Measurements from ENCODE around the gene LAMTOR1.
"Not testable (repeated sequence)": the region's sequence is repeated elsewhere in the genome, so short reads cannot be mapped to it uniquely, and the experiment has no call there.

LAMTOR1 gene

GRCh38 chr11:72102946-72103753, at the start of gene LAMTOR1:
LAMTOR1 (minus strand) TSS chr11:72103297; CDS start chr11:72103224, 73 bp downstream.
- DNase-seq = peak; percentile 99

DNA sequence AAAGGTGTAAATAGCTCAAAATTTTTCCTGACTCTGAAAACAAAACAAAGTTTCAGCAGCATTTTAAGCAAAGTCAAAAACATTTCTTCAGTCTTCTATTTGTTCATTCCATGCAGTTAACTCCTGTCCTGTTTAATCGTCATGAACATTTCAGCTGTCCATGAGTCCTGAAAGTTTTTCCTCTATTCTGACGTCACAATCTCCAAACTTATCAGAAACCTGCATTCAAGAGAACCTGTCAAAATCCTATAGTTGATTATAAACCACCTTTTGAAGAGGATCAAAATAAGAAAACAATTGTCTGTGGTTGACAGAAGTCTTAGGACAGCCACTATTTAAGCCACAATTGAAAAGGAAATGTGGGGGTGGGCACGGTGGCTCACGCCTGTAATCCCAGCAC, 47.8 kb upstream of the LAMTOR1 start:
- no peak for DNase-seq

DNA sequence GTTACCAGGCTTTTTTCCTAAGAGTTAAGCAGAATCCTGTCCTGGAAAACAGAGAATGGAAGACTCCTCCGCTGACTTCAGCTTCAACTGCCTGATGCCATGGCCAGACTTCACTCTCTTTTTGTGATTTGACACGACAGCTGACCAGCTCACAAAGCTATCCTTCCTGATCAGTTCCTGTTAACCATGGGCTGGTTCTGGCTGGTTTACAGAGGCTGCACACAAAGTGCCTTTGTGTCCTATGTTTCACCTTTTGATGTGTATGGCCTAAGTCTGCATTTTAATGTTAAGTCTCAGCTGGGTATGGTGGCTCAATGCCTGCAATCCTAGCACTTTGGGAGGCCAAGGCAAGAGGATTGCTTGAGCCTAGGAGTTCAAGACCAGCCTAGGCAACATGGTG, 43.5 kb upstream of the LAMTOR1 start:
- no peak for DNase-seq

- no peak for DNase-seq
These were observed 41.9 kb upstream of the LAMTOR1 start for GRCh38 chr11:72144807-72145565.

DNA sequence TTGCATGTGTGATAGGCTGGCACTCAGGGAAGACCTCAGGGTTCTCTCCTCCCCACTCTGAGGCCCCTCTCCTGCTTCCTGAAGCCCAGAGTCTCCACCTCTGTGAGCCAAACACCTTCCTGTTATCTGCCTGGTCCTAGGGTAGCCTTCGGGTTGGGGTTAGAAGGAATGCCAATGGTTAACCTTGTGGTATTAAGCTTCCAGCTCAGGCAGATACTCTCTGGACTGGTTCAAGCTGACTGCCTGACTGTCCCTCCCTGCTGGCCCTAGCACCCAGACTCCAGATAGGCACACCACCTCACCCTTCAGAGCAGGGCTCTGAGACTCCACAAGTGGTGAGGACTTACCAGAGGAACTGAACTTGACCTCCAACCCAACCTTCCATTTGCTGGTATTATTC, 39.4 kb upstream of the LAMTOR1 start:
- not testable (repeated sequence) for DNase-seq

- not testable (repeated sequence) for DNase-seq
These were observed 39.0 kb upstream of the LAMTOR1 start for GRCh38 chr11:72142086-72142485.

- DNase-seq = no peak
These were observed 38.0 kb upstream of the LAMTOR1 start for GRCh38 chr11:72141066-72141465.

DNA sequence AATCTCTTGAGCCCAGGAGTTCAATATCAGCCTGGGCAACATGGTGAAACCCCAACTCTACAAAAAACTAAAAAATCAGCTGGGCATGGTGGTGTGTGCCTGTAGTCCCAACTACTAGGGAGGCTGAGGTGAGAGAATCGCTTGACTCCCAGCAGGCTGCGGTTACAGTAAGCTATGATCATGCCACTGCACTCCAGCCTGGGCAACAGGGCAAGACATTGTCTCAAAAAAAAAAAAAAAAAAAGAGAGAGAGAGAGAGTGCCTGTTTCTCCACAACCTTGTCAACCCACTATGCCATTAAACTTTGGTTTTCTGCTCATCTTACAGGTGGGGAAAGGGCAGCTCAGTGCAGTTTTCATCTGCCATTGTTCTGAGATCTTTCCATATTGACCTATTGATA, 37.6 kb upstream of the LAMTOR1 start:
- DNase-seq = no peak

GRCh38 chr11:72139500-72139899, 36.4 kb upstream of the LAMTOR1 start:
- DNase-seq = no peak

DNA sequence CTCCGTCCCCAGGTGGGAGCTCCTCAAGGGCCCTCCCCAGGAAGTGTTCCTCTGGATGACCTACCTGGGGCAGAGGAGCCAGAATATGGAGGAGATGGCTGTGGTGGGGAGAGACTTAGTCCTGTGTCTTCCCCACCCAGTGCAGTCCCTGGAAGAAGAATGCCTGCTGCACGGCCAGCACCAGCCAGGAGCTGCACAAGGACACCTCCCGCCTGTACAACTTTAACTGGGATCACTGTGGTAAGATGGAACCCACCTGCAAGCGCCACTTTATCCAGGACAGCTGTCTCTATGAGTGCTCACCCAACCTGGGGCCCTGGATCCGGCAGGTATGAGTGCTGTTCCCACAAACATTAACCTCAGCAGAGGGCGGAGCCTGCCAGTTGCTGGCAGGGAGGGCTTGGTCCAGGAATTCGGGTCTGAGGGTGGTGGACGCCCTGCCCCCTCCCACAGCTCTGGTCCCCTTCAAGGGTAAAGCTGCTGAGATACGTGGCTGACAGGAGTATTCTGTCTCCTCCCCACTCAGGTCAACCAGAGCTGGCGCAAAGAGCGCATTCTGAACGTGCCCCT, 35.8 kb upstream of the LAMTOR1 start:
- DNase-seq = no peak

- DNase-seq = peak; percentile 51
These were observed 33.7 kb upstream of the LAMTOR1 start for GRCh38 chr11:72136684-72137262.

- DNase-seq = no peak
These were observed 33.0 kb upstream of the LAMTOR1 start for GRCh38 chr11:72135891-72136683.

GRCh38 chr11:72135473-72135872, 32.4 kb upstream of the LAMTOR1 start, which contains the start of gene FOLR3:
FOLR3 (plus strand) TSS chr11:72135725; CDS start chr11:72135953, 228 bp downstream.
- peak; percentile 29 for DNase-seq

GRCh38 chr11:72132646-72133045, 29.5 kb upstream of the LAMTOR1 start:
- peak; percentile 58 for DNase-seq

DNA sequence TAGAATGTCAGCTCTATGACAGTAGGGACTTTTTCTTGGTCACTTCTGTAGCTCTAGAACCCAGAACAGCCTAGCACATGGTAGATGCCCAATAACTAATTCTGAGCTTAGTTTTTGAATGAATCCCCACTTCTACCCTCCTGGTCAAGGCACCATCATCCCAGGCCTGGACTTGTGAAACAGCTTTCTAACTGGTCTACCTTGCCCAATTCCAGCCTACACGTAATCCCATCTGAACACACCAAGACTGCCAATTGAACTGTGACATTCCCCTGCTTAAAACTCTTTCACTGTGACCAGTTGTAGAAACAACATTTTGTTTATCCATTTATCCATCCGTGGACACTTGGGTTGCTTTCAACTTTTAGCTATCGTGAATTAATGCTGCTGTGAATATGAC, 26.3 kb upstream of the LAMTOR1 start:
- no peak for DNase-seq

DNA sequence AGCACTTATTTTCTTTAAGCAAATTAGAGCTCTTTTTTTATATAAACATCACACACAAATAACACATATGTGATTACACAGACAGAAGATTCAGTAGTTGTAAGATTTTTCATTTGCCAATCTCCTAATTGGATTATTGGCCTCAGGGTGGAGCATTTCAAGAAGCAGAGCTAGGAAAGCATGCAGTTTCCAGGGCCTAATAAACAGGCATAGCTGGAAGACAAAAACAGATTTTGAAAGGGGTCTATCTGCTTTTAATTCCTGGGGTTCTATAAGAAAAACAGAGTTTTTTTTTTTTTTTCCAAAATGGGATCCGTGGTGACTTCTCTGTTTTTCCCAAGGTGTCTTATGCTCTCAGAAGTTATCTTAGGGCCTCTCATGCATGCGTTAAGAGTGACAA, 24.8 kb upstream of the LAMTOR1 start:
- DNase-seq = no peak

GRCh38 chr11:72125956-72126355, 22.9 kb upstream of the LAMTOR1 start:
- DNase-seq = no peak

DNA sequence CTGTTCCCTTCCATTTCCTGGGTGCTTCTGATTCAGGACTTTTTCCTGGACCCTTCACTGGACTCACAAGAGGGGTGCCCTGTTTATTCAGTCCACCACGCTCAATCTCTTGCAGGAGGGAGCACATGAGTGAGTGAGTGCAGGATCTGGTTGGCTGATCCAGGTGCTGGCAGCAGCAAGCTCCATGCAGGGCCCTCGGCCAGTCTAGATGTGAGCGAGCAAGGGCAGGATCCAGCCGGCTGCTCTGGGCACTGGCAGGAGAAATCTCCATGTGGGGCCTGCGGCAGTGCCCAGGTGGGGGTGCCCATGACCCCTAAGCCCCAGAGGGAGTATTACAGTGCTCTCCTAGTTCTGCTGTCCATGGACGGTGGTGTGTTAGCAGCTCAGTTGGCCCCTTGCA, 20.9 kb upstream of the LAMTOR1 start:
- DNase-seq = no peak

- no peak for DNase-seq
These were observed 20.1 kb upstream of the LAMTOR1 start for GRCh38 chr11:72123117-72123653.

DNA sequence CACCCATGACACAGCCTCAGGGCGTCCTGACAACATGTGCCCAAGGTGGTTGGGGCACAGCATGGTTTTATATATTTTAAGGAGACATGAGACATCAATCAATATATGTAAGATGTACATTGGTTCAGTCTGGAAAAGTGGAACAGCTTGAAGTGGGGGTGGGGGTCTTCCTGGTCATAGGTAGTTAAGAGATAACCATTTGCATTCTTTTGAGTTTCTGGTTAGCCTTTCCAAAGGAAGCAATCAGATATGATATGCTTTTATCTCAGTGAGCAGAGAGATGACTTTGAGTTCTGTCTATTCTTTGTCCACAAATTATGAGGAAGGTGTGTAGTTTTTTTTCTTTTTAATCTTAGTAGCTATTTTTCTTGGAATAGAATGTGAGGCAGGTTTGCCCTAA, 19.5 kb upstream of the LAMTOR1 start:
- no peak for DNase-seq

GRCh38 chr11:72120930-72121329, 17.8 kb upstream of the LAMTOR1 start:
- no peak for DNase-seq

DNA sequence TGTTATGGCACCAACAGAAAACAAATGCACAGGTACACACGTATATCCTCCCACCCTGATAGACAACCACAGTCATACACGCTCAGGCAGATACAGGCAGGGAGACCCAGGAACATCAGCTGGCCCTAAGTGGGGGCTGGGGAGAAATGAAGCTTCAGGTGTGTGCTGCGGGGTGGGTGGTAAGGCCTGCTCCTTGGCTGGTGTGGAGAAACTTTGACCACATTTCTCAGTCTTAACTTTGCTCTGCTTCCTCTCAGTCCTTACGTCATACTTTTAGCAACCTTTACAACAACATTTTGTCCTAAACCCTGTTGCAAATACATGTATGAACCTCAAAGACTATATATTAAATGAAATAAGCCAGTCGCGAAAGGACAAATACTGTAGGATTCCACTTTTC, 16.1 kb upstream of the LAMTOR1 start:
- DNase-seq = no peak

Data from suppressor macrophage treated with lipopolysaccharide for 4 hours (primary cell).